ENCODE measurements around the gene BCL3.
"Not testable (repeated sequence)": the region's sequence is repeated elsewhere in the genome, so short reads cannot be mapped to it uniquely, and the experiment has no call there.

The BCL3 gene

DNA sequence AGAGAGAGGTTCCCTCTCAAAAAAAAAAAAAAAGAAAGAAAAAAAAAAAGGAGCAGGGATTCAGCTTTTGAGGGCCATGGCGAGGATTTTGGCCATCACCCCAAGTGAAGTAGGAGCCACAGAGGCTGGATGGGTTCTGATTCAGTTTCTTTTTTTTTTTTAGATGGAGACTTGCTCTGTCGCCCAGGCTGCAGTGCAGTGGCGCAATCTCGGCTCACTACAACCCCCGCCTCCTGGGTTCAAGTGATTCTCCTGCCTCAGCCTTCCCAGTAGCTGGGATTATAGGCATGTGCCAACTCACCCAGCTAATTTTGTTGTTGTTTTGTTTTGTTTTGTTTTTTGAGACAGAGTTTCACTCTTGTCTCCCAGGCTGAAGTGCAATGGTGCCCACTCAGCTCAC, 27.1 kb upstream of the BCL3 start:
- DNase-seq = not testable (repeated sequence)

DNA sequence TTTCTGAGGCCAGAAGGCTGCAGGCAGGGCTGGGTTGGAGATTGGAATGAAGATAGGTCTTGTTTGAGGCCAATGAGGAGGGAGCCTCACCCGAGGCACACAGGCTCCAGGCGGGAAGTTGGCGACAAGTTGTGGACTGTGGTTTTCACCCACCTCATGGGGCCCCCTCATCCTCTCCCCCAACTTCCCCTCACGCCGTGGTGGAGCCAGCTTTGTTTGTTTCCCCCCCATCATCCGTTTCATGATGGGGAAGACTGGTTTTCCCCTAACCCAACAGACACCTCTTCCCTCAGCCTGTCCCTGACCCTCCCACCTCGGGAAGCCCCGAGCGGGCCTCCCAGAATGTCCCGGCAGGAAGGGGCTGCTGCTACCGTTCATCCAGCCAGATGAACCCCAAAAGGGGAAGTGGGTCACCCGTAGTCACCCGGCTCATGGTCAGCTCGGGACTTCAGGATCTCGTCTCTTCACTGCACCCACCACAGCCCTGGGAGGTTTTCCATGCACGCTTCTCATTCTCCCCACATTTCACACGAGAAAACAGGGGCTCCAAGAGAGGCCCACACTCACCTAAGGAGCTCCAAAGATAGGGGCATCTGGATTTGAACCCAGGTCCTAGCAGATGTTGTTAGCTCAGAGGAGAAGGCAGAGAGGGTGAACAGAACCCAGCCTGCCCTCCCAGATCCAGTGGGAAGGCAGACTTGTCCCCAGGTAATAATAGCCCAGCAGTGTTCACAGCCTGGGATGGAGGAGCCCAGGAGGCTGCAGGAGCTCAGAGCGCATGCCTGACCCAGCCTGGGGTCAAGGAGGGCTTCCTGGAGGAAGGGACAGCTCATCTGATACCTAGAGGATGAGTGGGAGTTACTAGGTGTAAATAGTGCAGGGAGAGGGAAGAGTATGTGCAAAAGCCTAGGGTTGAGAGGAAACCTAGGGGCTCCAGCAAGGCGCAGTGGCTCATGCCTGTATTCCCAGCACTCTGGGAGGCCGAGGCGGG, 26.1 kb upstream of the BCL3 start:
- no peak for DNase-seq

DNA sequence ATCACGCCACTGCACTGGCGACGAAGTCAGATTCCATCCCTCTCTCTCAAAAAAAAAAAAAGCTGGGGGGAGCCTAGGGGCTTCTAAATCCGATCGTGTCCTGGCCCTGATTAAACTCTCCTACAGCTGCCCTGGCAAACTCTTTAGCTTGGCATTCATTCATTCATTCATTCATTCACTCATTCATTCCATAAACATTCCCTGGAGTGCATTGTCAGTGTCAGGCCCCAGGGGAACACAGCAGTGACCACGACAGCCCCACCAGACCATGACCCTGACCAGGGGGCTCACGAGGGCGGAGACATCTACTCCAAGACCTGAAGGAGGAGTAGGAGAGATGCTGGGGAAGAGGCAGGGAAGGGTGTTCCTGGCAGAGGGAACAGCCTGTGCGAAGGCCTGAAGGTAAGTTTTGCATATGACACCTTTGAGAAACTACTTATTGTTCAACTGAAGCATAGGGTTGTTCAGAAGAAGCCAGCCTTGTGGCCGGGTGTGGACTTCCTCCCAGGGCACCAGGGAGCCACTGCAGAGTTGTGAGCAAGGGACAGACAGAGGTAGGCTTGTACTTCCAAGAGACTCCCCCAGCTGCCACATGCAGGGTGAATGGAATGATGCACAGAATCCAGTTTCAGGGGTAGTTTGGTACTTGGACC, 25.1 kb upstream of the BCL3 start:
- no peak for DNase-seq

DNA sequence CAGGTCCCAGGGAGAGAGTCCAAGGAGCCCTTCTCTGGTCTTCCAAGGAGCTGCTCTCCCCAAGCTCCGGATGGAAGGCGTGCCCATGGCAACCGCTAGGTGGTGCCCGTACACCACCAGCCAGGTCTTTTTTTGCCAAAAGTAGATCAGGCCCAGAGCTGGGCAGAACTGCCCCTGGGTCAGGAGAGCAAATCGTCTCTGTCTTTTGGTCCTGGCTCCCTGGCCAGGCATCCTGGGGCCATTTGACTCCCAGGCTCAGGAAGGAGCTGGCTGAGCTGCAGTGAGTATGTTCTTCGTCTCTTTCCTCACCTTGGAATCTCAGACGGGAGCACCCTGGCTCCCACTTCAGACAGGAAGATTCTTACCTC, 24.6 kb upstream of the BCL3 start:
- peak; percentile 85 for DNase-seq

DNA sequence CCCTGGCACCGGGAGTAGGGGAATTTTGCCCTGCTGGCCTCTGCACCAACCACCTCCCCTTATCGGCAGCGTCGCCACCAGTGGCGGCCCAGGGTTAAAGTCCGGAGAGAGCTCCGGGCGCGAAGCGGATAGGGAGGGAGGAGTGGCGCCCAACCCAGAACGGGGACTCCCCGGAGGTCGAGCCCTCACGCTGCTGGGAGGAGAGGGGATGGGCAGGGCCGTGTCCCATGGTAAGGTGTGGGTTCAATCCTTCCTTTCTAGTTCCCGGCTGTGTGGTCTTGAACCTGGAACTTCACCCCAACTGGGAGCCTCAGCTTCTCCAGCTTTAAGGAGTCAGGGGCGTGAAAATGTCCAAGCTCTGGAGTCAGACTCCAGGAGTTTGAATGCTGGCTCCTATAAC, 23.3 kb upstream of the BCL3 start:
- DNase-seq = no peak

DNA sequence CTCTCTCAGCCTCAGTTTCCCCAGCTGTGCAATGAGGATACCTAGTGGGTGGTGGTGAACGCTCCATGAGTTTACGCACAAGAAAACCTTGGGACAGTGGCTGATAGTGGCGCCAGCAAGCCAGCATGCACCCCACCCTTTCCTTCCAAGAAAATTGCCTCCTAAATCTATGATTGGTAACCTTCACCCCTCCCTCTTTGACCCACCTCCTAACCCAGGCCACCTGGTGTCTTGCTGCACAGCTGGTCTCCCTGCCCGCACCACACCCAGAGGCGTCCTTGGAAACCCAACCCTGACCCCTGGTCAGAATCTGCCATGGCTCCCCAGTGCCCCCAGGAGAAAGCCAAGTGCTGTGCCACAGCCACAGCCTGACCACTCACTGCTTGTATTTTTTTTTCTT, 22.8 kb upstream of the BCL3 start:
- no peak for DNase-seq

DNA sequence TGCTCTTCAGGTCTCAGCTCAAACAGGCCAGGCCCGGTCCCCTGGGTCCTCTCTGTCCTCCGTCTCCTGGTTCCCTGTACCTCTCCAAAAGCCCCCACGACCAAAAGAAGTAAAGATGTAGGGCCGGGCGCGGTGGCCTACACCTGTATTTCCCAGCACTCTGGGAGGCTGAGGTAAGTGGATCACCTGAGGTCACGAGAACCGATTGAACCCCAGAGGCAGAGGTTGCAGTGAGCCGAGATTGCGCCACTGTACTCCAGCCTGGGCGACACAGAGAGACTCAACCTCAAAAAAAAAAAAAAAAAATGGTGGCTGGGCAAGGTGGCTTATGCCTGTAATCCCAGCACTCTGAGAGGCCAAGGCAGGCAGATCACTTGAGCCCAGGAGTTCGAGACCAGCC, 22.0 kb upstream of the BCL3 start:
- DNase-seq = no peak

DNA sequence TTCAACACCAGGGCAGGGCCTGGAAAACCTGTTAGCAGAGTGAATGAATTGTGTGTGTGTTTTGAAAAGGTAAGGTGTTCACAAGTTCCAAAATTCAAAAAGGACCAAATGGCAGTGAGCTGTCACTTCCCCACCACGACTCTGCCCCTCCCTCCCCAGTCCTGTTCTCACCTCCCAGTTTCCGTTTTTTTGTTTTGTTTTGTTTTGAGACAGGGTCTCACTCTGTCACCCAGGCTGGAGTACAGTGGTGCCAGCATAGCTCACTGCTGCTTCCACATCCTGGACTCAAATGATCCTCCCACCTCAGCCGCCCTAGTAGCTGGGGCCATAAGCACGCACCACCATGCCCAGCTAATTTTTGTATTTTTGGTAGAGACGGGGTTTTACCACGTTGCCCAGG, 20.3 kb upstream of the BCL3 start:
- DNase-seq = no peak

DNA sequence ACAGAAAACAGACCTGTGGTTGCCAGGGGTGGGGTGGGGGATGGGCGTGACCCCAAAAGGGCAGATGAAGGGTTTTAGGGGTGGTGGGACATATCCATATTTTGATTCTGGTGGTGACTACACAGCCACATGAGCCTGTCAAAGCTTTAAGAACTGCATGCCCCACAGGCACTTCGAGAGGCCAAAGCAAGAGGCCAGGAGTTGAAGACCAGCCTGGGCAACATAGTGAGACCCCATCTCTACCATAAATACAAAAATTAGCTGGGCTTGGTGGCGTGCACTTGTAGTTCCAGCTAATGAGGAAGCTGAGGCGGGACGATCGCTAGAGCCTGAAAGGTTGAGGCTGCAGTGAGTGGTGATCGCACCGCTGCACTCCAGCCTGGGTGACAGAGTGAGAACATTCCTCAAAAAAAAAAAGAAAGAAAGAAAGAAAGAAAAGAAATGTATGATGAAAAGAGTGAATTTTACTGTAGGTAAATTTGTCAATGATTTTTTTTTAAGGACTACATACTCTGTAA, 18.9 kb upstream of the BCL3 start:
- no peak for DNase-seq

DNA sequence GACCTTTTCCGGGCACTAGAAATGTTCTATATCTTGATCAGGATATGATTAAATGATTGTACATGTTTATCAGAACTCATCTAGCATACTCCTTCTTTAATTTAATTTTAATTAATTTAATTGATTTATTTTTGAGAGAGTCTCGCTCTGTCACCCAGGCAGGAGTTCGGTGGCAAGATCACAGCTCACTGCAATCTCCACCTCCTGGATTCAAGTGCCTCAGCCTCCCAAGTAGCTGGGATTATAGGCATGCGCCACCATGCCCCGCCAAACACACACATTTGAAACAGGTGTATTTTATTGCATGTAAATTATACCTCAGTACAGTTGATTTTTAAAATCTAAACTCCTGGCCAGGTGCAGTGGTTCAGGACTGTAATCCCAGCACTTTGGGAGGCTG, 17.4 kb upstream of the BCL3 start:
- DNase-seq = no peak

DNA sequence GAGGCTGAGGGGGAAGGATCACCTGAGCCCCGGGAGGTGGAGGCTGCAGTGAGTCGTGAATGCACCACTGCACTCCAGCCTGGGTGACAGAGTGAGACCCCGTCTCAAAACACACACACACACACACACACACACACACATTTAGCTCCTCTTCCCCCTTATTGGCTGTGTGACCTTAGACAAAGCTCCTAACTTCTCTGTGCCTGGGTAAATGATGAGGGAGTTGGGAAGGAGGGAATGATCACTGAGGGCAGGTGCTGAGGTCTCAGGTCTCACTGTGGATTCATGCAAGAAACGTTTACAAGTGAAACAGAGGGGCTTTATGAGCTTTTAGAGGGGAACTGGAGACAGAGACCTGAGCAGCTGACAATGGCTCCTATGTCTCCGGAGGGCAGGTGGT, 16.9 kb upstream of the BCL3 start:
- DNase-seq = no peak

DNA sequence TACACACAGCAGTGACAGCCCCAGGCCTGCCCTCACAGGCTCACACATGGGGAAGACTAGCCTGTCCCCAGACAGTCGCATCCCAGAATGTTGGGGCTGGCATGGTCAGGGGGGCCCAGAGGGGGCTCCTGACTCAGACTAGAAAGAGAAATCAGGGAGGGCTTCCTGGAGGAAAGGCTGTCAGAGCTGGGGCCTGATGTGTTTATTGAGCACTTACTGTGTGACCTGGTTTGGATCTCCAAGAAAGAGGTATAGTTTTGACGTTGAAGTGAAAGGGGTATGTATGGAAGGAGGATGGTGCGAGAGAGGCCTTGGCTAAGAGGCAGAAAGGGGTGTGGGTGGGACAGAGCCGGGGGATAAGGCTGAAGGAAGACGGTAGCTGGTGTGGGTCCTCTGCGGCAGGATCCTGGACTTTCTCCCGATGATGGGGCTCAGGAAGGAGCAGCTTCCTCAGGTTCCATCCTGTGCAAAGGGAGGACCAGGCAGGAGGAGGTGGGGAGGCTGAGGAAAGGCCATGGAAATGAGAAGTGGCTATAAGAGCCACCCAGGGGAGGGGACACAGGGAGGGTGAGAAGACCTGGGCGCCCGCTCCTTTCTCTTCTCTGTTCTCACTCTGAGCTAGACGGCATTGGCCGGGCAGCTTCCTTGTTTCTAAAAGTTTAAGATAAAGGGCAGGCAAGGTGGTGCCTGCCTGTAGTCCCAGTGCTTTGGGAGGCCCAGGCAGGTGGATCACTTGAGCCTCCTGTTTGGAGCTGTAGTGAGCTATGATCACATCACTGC, 16.1 kb upstream of the BCL3 start:
- no peak for DNase-seq

DNA sequence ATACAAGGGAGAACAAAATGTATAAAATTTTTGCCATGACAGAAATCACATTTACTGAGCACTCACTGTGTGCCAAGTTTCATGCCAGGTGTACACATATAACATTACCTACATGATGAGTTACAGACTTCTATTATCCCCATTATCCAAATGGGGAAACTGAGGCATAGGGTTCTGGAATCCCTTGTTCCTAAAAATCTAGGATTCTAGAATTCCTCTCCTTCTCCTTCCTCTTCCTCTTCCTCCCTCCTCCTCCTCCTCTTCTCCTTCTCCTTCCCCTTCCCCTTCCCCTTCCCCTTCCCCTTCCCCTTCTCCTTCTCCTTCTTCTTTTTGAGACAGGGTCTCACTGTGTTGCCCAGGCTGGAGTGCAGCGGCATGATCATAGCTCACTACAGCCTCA, 14.2 kb upstream of the BCL3 start:
- no peak for DNase-seq

DNA sequence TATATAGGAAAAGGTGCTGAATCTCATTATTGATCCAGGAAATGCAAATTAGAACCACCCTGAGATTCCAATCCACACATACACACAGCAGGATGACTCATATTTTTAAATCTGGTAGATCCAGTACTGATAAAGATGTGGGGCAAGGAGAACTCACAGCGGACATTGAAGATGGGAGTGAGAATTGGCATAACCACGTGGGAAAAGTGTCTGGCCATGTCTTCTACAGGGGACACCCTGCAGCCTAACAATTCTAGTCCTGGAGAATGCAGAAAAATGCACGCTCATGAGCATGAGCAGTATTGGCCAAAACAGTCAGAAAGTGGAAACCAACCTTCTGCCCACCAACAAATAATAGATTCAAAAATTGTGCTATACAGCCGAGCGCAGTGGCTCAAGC, 13.5 kb upstream of the BCL3 start:
- no peak for DNase-seq

DNA sequence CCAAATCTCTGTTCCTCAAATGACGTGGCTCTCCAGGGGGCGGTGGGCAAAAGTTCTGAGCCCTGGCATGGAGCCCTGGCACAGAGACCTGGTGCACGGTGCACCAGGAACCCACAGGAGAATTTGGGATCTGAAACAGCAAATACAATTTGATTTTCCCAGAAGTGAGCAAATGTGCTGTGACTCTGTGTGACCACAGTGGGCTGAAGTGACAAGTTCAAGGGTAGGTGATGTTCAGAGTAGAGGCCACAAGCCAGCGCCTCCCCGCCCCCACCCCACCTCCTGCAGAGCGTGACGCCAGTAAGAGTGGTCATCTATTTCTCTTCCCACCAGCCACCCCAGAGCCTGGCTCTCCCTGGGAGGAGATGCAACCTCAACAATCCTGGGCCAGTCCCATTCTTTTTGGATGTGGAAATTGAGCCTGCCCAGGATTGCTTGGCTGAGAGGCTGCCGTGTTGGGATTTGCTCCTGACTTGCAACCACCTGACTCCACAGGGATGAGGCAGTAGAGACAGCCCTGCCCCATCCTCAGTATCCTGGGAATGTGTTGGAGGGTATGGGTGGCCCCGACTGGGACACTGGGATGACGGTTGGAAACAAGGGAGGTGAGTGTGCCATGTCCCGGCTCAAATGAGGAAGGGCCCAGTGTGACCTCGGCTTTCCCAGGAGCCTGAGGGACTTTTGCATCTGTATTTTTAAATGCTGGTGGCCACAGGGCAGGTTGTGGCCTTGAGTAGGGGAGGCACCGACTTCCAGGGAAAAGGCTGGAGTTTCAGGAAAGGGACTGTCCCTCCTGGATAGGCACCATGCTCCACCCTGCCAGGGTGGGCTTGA, 11.1 kb upstream of the BCL3 start:
- DNase-seq = no peak

DNA sequence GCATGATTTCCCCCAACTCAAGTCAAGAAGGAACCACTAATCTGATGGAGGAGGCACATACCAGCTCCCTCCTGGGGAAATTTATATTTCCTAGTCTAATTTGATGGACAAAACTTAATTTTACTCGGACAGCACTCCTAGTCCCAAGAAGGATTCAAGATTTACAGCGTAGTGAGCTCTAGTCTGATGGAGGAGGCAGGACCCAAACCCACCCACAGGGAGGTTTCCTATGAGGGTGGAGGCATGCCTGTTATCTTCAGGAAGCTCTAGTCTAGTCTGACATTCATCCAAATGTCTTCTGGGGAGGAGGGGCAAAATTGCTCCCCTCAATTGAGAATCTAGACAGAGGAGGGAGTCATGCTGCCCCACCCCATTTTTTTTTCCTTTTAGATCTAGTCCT, 10.4 kb upstream of the BCL3 start:
- no peak for DNase-seq

DNA sequence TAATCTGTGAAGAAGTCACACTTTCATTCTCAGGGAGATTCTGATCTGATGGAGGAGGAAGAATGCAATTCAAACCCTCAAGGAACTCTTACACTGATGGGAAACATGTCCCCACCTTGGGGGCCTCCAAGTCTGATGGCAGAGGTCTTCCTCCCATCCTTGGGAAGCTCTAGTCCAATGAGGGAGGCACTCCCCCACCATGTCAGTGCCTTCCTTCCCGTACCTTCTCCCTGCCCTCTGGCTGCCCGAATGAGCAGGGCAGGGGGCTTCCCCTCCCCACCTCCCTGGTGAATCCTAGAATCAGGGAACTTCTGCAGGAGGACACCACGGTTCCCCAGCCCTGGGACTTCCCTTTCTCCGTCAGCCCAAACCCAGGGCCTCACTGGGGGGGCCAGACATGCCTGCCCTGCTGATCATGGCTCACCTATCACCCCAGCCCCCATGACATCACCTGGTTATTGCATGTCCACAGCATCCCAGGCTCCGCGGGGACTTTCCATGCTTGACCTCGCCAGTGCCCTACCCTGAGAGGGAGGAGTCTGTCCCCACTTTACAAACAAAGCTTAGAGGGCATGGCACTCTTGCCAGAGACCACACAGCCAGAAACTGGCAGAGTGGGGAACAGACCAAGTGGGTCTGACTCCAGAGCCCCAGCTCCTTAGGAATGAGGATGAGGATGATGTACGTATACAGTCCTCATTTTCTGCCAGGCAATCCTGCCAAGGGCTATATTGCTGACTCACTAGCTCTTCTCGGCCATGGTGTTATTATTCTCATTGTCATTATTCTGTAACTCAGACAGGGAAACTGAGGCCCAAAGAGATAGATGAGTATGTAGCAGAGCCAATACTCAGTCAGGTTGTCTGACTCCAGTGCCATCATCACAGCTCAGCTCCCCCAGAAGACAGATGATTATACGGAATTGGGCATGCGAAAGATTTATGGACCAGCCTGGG, 9.6 kb upstream of the BCL3 start:
- DNase-seq = no peak

DNA sequence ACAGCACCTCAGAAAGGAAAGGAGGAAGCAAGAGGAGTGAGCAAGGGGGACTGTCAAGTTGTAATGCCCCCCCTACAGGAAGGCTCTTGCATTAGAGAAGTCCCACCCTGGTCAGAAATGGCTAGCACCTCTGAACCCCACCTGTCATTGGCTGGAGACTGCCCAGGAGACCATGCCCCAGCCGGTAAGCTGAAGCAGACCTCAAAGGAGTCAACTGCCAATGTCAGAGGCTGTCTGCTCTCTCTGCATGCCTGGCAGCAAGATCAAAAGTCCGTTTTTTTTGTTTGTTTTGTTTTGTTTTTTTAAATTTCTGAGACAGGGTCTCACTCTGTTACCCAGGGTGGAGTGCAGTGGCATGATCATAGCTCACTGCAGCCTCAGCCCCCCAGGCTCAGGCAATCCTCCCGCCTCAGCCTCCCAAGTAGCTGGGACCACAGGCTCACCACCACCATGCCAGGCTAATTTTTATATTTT, 8.1 kb upstream of the BCL3 start:
- no peak for DNase-seq

DNA sequence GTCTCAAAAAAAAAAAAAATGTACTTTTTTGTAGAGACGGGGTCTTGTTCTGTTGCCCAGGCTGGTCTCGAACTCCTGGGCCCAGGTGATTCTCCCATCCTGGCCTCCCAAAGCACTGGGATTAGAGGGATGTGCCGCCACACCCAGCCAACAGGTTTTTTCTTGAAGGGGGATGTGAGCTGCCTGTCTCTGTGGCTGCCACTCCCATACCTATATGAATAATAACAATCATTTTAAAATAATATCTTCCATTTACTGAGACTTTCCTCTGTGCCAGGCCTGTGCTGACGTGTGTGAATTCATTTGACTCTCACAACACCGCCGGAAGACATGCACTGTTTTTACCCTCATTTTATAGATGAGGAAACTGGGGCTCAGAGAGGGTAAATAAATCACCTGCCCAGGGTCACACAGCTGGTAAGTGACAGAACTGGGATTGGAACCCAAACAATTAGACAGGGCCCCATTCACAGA, 7.2 kb upstream of the BCL3 start:
- no peak for DNase-seq

DNA sequence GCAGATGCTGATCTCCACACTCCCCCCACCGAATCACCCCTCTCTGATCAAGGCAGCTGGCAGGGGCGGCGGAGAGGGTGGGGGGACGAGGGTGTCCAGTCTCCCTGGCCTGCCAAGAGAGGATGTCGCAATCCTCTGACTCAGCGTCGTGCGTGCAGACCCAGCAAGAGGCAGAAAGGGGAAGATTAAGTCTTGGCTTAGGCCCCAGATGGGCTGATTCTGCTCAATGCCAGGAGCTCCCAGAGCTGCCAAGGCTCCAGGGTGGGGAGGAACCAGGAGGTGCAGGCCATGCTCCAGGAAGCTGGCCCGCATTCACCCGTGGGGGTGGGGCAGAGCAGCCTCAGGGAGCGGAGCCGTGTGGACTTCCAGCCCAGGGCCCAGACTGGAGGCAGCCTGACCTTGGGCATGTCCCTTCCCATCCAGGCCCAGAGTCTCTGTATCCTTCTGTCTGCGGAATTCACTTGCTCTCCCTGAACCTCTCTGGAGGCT, 6.6 kb upstream of the BCL3 start:
- peak; percentile 32 for DNase-seq

All from CD4-positive, alpha-beta T cell treated with Interleukin-17A for 4 hours (primary cell).